GM19238 (cell line): ENCODE results near the gene IPO11.
"Not testable (repeated sequence)": the region's sequence is repeated elsewhere in the genome, so short reads cannot be mapped to it uniquely, and the experiment has no call there.

Experiments used
- DNase-seq: peaks from one replicate; pipeline ENCODE4 v3.0.0; 2011; ENCODE audit warnings: low spot score; ENCODE audit not compliant: insufficient read length

Gene IPO11

GRCh38 chr5:62448528-62448927 lies 36.0 kb downstream of the IPO11 start:
- no peak for DNase-seq

- no peak for DNase-seq
Measured at GRCh38 chr5:62450259-62450658, 37.7 kb downstream of the IPO11 start.

- no peak for DNase-seq
Measured at GRCh38 chr5:62457071-62457470, 44.5 kb downstream of the IPO11 start.

- DNase-seq, result peak; percentile 7
Measured at GRCh38 chr5:62460578-62460983, 48.0 kb downstream of the IPO11 start.

GRCh38 chr5:62461561-62461960 lies 49.0 kb downstream of the IPO11 start:
- DNase-seq, result no peak

- DNase-seq, result no peak
Measured at GRCh38 chr5:62465985-62466925, 53.7 kb downstream of the IPO11 start.

GRCh38 chr5:62473209-62473608 lies 60.6 kb downstream of the IPO11 start:
- DNase-seq, result no peak

- no peak for DNase-seq
Measured at GRCh38 chr5:62475072-62475471, 62.5 kb downstream of the IPO11 start.

GRCh38 chr5:62477801-62478200 lies 65.2 kb downstream of the IPO11 start:
- no peak for DNase-seq

GRCh38 chr5:62483556-62483955 lies 71.0 kb downstream of the IPO11 start:
- no peak for DNase-seq

GRCh38 chr5:62486672-62487071 lies 74.1 kb downstream of the IPO11 start:
- no peak for DNase-seq

GRCh38 chr5:62488531-62488930 lies 76.0 kb downstream of the IPO11 start:
- no peak for DNase-seq

- DNase-seq, result no peak
Measured at GRCh38 chr5:62489471-62489870, 76.9 kb downstream of the IPO11 start.

- DNase-seq, result no peak
Measured at GRCh38 chr5:62494772-62495171, 82.2 kb downstream of the IPO11 start.

- DNase-seq, result no peak
Measured at GRCh38 chr5:62496876-62497275, 84.3 kb downstream of the IPO11 start.

- no peak for DNase-seq
Measured at GRCh38 chr5:62498961-62499360, 86.4 kb downstream of the IPO11 start.

- no peak for DNase-seq
Measured at GRCh38 chr5:62499756-62500155, 87.2 kb downstream of the IPO11 start.

- DNase-seq, result no peak
Measured at GRCh38 chr5:62502456-62503101, 90.0 kb downstream of the IPO11 start.

GRCh38 chr5:62504129-62504528 lies 91.6 kb downstream of the IPO11 start:
- no peak for DNase-seq

- DNase-seq, result no peak
Measured at GRCh38 chr5:62506659-62507460, 94.3 kb downstream of the IPO11 start.

- DNase-seq, result not testable (repeated sequence)
Measured at GRCh38 chr5:62508760-62509159, 96.2 kb downstream of the IPO11 start.

GRCh38 chr5:62509806-62510205 lies 97.2 kb downstream of the IPO11 start:
- DNase-seq, result no peak
